Upper lobe of left lung (tissue), 4 donors: ENCODE data around the gene FHOD1.

Experiments
- EP300 ChIP-seq, 4 donors: sonication (generic); formaldehyde crosslinking; IDR thresholded peaks; one replicate each; pipeline ENCODE4 v1.5.1; 2017; ENCODE audit warnings: antibody characterized with exemption in 4 of 4, control low read depth in 2 of 4
- POLR2AphosphoS5 ChIP-seq, 2 donors: sonication (generic); formaldehyde crosslinking; IDR thresholded peaks; one replicate each; pipeline ENCODE4 v1.5.1; 2017; ENCODE audit warnings: antibody characterized with exemption in 2 of 2
- TF ChIP-seq, protein P1 (sequence below), 6 experiments: fragments of 450-650 bp in 4 of 6; fragments of 200-600 bp in 2 of 6; sonication (generic) in 2 of 6; IDR thresholded peaks; one replicate each; pipeline ENCODE4 v1.5.1; 2016 to 2019; ENCODE audit warnings: antibody characterized with exemption in 6 of 6

DNA sequence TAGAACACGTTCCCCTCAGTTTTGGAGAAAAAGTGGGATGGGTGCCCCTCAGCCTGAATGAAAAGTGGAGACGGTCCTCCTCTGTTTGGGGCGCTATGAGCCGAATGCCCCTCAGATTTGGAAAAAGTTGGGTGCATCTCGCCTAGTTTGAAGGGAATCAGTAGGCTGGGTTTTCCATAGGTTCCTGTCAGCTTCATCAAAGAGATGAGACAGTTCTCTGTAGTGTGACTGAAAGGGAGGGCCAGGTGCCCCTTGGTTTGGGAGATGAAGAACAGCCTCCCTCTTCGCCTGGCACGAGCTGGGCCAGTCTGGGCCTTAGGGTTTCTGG, 756 bp upstream of the FHOD1 start:
- TF ChIP-seq, protein P1, sequence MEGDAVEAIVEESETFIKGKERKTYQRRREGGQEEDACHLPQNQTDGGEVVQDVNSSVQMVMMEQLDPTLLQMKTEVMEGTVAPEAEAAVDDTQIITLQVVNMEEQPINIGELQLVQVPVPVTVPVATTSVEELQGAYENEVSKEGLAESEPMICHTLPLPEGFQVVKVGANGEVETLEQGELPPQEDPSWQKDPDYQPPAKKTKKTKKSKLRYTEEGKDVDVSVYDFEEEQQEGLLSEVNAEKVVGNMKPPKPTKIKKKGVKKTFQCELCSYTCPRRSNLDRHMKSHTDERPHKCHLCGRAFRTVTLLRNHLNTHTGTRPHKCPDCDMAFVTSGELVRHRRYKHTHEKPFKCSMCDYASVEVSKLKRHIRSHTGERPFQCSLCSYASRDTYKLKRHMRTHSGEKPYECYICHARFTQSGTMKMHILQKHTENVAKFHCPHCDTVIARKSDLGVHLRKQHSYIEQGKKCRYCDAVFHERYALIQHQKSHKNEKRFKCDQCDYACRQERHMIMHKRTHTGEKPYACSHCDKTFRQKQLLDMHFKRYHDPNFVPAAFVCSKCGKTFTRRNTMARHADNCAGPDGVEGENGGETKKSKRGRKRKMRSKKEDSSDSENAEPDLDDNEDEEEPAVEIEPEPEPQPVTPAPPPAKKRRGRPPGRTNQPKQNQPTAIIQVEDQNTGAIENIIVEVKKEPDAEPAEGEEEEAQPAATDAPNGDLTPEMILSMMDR (IDR thresholded peaks at IDR 0.05), result no peak
- TF ChIP-seq POLR2AphosphoS5 (IDR thresholded peaks at IDR 0.05) (no peak), EP300 (IDR thresholded peaks at IDR 0.05) (no peak)
